SK-N-SH treated with all-trans-retinoic acid at 6 μM for 48 hours (cell line): ENCODE measurements around the gene ALOX5.

Experiments used
- ATAC-seq: fragments of 200-7000 bp; cut with Tn5 transposase; 3 replicates; pipeline ENCODE4 v1.9.1; 2020; ENCODE audit warnings: mild to moderate bottlenecking, moderate library complexity
- ARNTL ChIP-seq: fragments of 450-650 bp; formaldehyde crosslinking; IDR thresholded peaks from 2 replicates; pipeline ENCODE4 v1.5.0; 2020; ENCODE audit warnings: low read depth, mild to moderate bottlenecking, moderate library complexity, borderline replicate concordance
- BACH2 ChIP-seq: fragments of 250-450 bp; sonication (Bioruptor Pico); IDR thresholded peaks from 2 replicates; pipeline ENCODE4 v1.9.0; 2021; ENCODE audit warnings: mild to moderate bottlenecking, borderline replicate concordance
- CSDC2 ChIP-seq: fragments of 250-450 bp; sonication (Bioruptor Pico); IDR thresholded peaks from 2 replicates; pipeline ENCODE4 v1.5.0; 2020; ENCODE audit warnings: mild to moderate bottlenecking, moderate library complexity
- CSRNP3 ChIP-seq: fragments of 250-450 bp; sonication (Bioruptor Pico); IDR thresholded peaks from 2 replicates; pipeline ENCODE4 v1.5.1; 2021; ENCODE audit warnings: mild to moderate bottlenecking, moderate library complexity
- ESRRG ChIP-seq: fragments of 250-450 bp; sonication (Bioruptor Pico); IDR thresholded peaks from 2 replicates; pipeline ENCODE4 v1.6.1; 2021; ENCODE audit warnings: mild to moderate bottlenecking
- GLIS3 ChIP-seq: fragments of 250-450 bp; sonication (Bioruptor Pico); IDR thresholded peaks from 2 replicates; pipeline ENCODE4 v1.5.0; 2020; ENCODE audit warnings: mild to moderate bottlenecking, moderate library complexity
- RARB ChIP-seq: fragments of 250-450 bp; sonication (Bioruptor Pico); IDR thresholded peaks from 2 replicates; pipeline ENCODE4 v1.8.0; 2021; ENCODE audit warnings: mild to moderate bottlenecking, moderate library complexity
- TCF4 ChIP-seq: fragments of 250-450 bp; sonication (Bioruptor Pico); IDR thresholded peaks from 2 replicates; pipeline ENCODE4 v1.8.0; 2021; ENCODE audit warnings: mild to moderate bottlenecking, moderate library complexity, borderline replicate concordance
- TSHZ2 ChIP-seq: fragments of 250-450 bp; sonication (Bioruptor Pico); IDR thresholded peaks from 2 replicates; pipeline ENCODE4 v1.5.0; 2020; ENCODE audit warnings: mild to moderate bottlenecking, moderate library complexity
- ZFP3 ChIP-seq: fragments of 250-450 bp; sonication (Bioruptor Pico); IDR thresholded peaks from 2 replicates; pipeline ENCODE4 v1.5.0; 2020; ENCODE audit warnings: mild to moderate bottlenecking, moderate library complexity
- ZFP30 ChIP-seq: fragments of 450-650 bp; formaldehyde crosslinking; IDR thresholded peaks from 2 replicates; pipeline ENCODE4 v1.5.0; 2022; ENCODE audit warnings: mild to moderate bottlenecking, moderate library complexity
- ZNF565 ChIP-seq: fragments of 450-650 bp; formaldehyde crosslinking; conservative IDR thresholded peaks from 2 replicates; pipeline ENCODE4 v1.5.0; 2020; ENCODE audit warnings: low read depth, mild to moderate bottlenecking, moderate library complexity
- ZNF70 ChIP-seq: fragments of 450-650 bp; formaldehyde crosslinking; IDR thresholded peaks from 2 replicates; pipeline ENCODE4 v1.5.0; 2020; ENCODE audit warnings: mild to moderate bottlenecking, moderate library complexity
- ZNF8 ChIP-seq: fragments of 450-650 bp; formaldehyde crosslinking; IDR thresholded peaks from 2 replicates; pipeline ENCODE4 v1.5.0; 2020; ENCODE audit warnings: mild to moderate bottlenecking, moderate library complexity
- TF ChIP-seq, protein P1 (sequence below): fragments of 250-450 bp; sonication (Bioruptor Pico); IDR thresholded peaks from 2 replicates; pipeline ENCODE4 v1.5.1; 2020; ENCODE audit warnings: low read depth, mild to moderate bottlenecking, moderate library complexity

The ALOX5 gene

GRCh38 chr10:45444976-45445898, 71.2 kb downstream of the ALOX5 start:
- ATAC-seq = no peak
- TF ChIP-seq CSDC2 (CRISPR knock-in tag) (no peak), ZNF8 (no peak), BACH2 (CRISPR knock-in tag) (no peak), TCF4 (CRISPR knock-in tag) (no peak), ZFP3 (CRISPR knock-in tag) (no peak), ESRRG (CRISPR knock-in tag) (no peak), ZNF70 (CRISPR knock-in tag) (no peak), GLIS3 (CRISPR knock-in tag) (no peak), ARNTL (CRISPR knock-in tag) (no peak), RARB (CRISPR knock-in tag) (no peak)
- TF ChIP-seq, protein P1, sequence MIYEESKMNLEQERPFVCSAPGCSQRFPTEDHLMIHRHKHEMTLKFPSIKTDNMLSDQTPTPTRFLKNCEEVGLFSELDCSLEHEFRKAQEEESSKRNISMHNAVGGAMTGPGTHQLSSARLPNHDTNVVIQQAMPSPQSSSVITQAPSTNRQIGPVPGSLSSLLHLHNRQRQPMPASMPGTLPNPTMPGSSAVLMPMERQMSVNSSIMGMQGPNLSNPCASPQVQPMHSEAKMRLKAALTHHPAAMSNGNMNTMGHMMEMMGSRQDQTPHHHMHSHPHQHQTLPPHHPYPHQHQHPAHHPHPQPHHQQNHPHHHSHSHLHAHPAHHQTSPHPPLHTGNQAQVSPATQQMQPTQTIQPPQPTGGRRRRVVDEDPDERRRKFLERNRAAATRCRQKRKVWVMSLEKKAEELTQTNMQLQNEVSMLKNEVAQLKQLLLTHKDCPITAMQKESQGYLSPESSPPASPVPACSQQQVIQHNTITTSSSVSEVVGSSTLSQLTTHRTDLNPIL = no peak

GRCh38 chr10:45446858-45447257, 72.8 kb downstream of the ALOX5 start:
- ATAC-seq = no peak
- no peak for TF ChIP-seq TSHZ2 (CRISPR knock-in tag)
- TF ChIP-seq, protein P1 = no peak
- TF ChIP-seq ZNF8 = no peak

GRCh38 chr10:45447416-45447815, 73.4 kb downstream of the ALOX5 start:
- TF ChIP-seq ZFP30 (CRISPR knock-in tag) = no peak
- no peak for TF ChIP-seq GLIS3 (CRISPR knock-in tag)
- no peak for TF ChIP-seq ESRRG (CRISPR knock-in tag)
- no peak for TF ChIP-seq TSHZ2 (CRISPR knock-in tag)
- TF ChIP-seq, protein P1 = no peak
- no peak for TF ChIP-seq RARB (CRISPR knock-in tag)
- TF ChIP-seq BACH2 (CRISPR knock-in tag) = no peak
- no peak for TF ChIP-seq ZNF8
- TF ChIP-seq ZNF565 (CRISPR knock-in tag) = no peak
- no peak for TF ChIP-seq CSRNP3 (CRISPR knock-in tag)
- no peak for TF ChIP-seq ARNTL (CRISPR knock-in tag)
- ATAC-seq = no peak
